SHP77 (cell line): ENCODE results near the gene TMEM169.

Experiments
- DNase-seq, 2 experiments: peaks; one replicate each; lab custom pipeline; 2025; lab: John Stamatoyannopoulos, UW

Gene TMEM169, protein sequence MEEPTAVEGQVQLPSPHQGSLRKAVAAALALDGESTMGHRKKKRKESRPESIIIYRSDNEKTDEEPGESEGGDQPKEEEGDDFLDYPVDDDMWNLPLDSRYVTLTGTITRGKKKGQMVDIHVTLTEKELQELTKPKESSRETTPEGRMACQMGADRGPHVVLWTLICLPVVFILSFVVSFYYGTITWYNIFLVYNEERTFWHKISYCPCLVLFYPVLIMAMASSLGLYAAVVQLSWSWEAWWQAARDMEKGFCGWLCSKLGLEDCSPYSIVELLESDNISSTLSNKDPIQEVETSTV

DNA sequence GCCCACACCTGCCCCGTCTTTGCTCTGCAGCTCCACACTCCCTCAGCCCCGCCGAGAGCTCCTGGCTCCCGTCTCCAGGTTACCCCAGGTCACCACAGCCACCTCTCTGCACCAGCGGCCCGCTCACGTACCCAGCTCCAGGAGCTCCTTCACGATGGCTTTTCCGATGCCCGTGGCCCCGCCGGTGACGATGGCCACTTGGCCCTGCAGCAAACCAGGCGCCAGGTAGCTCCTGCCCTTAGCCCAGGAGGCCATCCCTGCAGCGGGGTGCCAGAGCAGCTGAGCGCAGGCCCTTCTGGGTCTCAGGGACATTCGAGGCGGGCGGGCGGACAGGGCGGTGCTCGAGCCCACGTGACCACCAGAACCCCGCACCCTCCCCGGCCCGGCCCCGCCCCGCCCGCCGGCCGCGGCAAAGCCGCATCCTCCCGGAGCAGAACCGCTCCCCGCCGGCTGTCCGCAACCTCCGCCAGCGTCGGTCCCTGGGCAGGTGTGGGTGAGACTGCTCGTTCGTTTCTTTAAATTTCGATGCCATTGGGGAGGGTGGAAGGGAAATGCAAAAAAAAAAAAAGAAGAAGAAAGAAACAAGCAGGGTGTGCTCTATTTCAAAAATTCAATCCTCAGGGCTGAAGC, at the start of gene TMEM169, which contains the start of gene PECR:
TMEM169 (plus strand) TSS at position 433 of the 630 bp plus-strand sequence. CDS start 14,045 bp downstream, outside the sequence.
PECR (minus strand) TSS at position 323 of the 630 bp plus-strand sequence; CDS start at position 255, 68 bp downstream.
- peak; percentile 65 to 77 for DNase-seq

DNA sequence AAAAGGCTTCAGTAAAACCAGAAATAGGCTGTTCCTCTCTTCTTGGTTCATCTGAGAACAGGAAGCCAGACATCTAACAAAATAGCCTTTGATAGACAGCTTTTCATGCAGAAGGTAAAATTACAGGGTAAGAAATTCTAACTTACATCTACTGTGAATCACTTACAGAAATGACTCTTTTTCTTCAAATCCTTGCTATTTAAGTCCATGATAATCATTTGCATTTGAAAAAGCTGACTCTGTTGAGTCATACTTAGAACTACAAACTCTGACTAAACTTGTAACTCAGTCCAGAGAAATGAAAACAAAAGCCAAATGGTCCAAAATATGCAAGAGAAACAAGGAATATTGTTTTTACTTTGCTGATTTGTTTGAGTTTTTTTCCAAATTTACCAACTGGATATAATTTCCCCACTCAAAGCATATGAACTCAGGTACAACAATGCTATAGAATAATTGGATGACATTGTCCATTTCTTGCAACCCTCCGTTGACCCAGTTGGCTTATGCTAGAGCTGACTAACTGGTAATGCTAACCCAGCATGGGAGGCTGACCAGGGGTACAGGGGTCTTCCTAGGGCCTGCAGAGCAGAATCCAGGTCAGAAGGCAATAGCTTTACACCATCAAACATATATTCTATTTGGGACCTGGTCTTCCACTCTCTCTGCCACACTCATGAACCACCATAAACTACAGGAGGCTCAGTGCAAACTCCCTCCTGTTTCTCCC, 49.6 kb upstream of the TMEM169 start:
- DNase-seq, result no peak

DNA sequence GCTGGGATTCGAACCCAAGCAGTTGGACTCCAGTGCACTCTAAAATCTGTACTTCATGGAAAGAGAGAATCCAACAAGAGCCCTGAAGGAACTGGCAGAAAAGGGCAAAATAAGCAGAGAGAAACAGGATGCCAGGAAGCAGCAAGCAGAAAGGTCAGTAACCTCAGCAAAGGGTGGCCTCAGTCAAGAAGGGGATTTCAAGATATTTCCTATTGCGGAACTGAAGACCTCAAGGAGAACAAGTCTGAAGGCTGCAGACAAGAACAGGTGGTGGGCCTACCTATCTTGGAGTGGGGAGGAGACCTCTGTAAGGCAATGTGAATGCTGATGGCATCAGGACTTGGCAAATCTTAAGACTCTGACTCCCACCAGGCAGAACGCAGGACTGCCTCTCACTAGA, 48.3 kb upstream of the TMEM169 start:
- no peak for DNase-seq

DNA sequence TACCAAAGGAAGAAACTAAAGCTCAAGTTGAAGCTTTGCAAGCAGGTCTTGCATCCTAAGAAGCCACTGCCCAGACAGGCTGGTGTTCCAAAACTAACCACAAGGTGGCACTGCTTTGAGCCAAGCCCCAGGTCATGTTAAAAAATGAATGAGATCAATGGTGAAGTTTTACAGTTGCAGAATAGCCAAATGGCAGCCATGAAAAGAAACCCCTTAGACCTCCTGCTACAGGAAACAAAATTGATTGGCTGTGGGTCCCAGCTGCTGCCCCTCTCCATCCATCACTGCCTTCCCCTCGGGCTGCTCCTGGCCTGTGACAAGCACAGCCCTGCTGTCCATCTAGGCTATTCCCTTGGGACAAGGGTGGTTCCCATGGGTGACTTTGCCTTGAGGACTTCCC, 47.7 kb upstream of the TMEM169 start:
- peak; percentile 11 to 36 for DNase-seq

DNA sequence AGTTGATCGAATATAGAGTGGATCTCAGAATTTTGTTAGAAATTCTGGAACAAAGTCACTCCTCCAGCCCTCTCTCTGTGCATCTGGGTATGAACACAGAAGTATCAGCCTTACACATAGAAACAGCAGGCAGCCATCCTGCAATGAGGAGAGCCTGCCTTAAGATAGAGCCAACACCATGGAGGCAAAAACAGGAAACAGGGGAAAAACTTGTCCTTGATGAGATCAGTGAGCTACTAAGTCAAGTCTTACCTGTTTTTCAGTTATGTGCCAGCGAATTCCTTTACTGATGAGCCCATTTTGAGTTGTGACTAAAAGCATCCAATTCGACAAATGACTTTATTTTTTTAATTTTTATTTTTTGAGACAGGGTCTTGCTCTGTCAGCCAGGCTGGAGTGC, 41.8 kb upstream of the TMEM169 start:
- DNase-seq, result no peak

DNA sequence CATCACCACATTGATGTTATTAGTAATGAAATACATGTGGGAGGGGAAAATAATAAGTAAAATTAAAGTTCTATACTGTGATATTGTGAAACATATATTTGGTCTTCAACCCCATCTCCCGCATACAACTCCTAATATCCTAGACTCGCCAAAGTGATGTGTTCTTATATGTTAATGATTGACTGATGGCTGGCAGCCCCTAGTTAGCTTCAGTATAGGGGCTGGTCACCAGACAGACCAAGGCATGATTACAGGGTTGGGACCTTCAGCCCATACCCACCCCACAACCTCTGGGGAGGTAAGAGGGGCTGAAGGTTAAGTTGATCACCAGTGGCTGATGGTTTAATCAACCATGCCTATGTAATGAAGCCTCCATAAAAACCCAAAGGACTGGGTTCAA, 40.3 kb upstream of the TMEM169 start:
- DNase-seq, result no peak

DNA sequence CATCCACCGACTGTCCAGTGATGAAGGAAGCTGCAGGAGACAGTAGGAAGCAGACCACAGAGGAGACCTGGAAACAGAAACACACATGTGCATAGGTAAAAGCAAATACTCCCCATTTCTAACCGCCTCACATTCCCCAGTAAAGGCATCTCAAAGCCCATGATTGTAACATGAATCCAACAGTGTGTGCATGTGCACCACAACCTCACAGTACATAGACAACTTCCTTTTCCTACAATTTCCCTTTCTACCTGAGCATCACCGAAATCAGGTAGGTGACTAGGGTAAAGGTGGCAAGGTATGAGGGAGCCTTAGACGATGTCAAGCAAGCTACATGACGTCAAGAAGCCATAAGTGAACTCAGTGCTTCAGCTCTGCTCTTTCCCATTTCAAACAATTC, 37.8 kb upstream of the TMEM169 start:
- DNase-seq, result no peak

DNA sequence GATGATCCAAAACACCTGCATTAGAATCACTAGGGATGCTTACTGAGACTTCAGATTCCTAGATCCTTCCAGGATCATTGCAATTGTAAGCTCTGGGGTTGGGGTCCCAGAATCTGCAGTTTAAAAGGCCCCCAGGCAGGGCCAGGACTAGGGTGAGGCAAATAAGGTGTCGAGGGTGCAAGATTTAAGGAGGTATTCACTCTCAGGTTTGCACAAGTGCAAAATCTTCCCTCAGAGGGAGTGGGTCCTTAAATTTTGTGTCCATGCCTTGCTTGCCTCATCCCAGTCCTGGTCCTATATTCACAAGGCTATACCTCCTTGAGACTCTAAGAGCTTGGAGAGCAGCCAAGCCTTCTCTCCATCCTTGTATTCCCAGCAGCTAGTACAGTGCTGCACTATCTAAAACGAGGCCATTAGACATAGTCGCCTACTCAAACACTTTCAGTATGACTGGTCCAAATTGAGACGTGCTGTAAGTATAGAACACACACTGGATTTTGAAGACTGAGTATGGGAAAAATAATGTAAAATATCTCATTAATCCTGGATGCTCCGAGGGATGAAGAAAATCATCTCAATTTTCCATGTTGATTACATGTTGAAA, 36.7 kb upstream of the TMEM169 start:
- no peak for DNase-seq

DNA sequence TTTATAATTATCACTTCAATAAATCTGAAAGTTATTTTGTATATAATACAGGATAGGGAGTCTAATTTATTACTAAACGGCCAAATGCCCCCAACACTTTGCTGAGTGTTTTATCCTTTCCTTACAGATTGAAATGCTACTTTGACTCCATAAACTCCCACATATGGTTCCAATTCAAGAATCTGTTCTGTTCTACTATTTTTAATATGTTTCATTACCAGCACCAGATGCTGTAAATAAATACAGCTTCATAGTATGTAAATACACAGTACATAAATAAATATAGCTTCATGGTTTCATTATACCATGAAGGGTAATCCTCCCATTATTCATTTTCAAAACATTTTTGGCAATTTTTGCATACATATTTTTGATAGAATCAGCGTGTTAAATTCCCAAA, 34.3 kb upstream of the TMEM169 start:
- no peak for DNase-seq

DNA sequence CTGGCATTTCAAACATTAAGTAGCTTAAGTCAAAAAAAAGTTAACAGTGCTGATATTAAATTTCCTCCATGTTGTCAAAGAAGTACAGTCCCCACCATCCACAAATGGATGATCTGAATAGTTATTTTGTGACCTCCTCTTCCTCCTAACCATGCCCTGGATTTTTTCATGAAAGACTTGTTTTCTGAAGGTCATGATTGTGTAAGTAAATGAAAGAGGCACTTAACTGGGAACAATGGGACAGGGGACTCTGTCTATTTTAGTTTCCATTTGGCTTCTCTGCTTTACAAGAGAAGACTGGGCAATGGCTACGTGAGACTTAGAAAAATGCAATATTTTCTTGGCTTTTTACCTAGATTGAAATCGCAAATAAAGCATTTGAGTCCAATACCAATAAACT, 32.3 kb upstream of the TMEM169 start:
- no peak for DNase-seq

DNA sequence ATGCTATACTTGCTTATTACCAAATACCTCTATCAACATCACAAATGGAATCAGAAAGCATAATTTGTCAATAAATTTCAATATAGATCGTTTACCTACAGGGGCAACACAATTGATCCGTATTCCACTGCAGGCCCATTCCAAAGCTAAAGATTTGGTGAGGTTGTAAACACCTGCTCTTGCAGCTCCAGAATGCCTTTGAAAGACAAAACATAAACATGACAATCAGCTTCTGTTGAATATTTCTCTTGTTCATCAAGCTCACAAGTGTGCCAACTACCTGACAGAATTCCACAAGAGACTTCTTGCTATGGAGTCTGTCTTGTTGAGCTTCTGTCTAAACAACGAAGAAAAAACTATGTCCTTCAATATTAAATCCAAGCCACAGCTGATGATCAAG, 30.4 kb upstream of the TMEM169 start:
- no peak for DNase-seq

DNA sequence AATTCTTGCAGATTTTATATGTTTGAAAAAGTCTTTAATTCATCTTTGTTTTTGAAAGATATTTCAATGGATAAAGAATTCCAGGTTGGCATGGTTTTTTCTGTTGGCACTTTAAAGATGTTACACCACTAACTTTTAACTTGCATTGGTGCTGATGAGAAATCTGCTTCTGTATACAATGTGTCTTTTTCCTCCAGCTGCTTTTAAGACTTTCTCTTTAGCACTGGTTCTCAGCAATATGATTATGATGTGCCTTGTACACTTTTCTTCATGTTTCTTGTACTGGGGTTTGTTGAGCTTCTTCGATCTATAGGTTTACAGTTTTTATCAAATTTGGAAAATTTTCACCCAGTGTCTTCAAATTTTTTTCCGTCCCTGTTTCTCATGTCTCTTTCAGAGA, 29.3 kb upstream of the TMEM169 start:
- DNase-seq, result no peak

DNA sequence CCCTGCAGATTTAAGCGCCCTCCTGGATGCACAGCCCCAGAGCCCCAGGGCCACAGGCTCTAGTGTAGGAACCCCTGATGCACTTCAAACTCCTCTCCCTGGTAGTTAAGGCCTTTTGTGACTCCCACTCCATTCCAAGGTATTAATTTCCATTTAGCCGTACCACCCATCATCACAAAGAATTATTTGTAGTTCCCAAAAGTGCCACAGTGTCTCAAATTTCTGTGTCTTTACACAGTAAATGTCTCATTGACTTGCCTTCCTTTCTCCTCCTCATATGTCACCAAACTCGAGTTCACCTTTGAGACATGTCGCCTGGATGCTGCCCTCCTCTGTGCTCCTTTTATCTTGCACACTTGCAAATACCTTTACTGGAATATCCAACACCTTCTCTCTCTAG, 26.0 kb upstream of the TMEM169 start:
- DNase-seq, result no peak

DNA sequence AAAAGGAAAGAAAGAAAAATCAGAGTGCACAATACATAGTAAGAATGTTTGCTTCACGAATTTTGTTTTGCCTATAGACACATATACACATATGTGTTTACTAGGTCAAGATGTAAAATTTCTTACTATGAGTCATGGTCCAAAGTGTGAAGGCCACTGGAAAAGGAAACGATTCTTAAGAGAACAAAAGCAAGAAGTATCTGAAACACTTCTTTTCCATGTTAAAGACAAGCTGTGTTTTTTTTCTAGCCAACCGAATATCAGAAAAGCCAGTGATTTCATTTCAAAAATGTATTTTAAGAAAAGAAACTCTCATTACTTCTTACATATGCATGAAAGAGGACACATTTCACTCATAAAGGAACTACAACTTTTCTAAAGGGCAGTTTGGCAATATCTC, 25.0 kb upstream of the TMEM169 start:
- no peak for DNase-seq

DNA sequence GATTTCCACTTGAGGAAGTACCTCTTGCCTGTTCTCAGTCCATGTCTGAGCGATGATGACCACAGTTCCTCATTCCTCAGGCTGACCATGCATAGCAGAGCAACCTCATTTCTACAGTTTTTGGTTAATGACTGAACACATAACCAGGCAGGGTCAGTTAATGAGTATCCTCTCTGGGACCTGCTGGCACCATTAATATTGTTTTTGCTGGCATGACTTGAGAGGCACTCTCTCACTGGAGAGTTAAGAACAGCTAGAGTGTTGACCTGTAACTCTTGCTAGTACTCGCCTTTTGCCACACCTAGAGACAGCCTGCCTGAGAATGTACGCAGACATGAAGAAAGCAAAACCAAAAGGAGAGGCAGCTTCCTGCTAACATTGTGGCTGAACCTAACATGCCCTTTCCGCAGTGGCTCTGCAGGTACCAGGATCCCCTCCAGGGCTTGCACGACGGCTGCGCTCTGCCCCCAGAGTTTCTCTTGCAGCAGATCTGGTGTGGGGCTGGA, 24.0 kb upstream of the TMEM169 start:
- DNase-seq, result no peak

DNA sequence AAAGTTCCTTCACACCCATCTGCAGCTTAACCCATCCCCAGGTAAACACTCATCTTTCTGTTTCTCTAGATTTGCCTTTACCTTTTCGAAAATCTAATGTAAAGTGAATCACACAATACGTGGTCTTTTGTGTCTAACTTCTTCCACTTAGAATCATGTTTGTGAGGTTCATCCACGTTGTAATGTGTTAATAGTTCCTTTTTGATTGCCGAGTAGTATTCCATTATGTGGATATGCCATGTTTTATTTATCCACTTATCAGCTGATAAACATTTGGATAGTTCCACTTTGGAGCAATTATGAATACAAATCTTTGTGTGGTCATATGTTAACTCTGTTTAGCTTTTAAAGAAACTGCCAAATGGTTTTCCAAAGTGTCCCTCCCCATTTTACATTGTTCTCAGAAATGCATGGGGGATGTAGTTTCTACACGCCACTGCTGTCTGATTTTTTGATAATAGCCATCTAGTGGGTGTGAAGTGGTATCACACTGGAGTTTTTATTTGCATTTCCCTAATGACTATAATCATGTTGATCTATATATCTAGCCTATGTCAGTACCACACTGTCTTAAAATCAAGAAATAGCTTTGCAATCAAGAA, 22.4 kb upstream of the TMEM169 start:
- no peak for DNase-seq

DNA sequence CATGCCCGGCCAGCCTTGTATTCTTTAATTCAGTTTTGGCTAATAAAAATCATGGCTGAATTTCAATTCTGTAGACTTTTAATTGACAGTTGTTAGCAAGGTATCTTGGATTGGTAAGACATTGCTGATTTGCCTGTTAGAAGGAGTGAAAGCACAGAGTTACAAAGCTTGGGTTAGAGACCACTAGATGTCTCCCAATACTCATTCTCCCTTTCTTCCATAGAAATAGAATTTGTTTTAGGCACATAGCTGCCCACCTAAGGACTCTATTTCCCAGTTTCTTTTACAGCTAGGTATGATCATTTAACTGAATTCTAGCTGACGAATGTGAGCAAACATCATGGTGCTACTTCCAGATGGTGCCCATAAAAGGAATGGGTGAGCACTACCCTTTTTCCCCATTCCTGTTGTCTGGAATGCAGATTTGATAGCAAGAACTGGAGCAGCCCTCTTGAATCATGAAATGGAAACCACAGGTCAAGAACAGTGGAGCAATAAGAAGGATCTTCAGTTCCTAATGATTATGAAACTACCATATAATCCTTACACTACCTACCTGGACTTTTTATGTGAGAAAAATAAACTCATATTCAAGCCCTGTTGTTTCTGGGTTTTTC, 17.6 kb upstream of the TMEM169 start:
- DNase-seq, result no peak

DNA sequence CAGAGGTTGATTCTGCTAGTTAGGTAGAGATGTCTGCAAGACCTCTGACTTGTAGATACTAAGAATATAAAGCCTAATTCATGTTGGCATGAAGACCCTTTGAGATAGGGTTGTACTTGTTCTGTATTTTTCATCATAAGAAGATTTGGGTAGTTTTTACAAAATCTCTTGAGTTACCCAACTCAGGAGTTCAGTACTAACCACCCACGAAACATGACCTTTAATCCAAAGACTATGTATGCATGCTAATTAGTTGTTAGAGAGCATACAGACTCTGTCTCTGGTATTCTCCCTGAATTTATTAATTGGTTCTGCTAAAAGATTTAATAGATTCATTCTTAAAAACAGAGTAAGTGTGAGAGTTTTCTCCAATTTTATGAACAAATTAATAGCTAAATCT, 17.1 kb upstream of the TMEM169 start:
- DNase-seq, result no peak

DNA sequence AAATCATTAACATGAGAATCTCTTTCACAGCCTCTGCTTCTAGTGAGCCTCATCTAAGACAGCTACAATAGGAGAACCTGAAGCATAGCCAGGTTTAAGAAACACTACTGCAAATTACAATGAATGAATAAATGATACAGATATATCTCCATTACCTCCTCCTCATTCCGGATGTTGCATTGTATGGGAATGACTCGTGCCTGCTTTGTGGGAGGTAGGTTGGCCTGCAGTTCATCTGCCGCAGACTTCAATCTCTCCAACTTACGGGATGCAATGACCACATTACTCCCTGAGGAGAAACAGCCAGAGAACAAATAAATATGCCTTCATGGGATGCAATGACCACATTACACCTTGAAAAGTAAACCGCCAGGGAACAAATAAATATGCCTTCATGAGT, 15.5 kb upstream of the TMEM169 start:
- DNase-seq, result no peak

DNA sequence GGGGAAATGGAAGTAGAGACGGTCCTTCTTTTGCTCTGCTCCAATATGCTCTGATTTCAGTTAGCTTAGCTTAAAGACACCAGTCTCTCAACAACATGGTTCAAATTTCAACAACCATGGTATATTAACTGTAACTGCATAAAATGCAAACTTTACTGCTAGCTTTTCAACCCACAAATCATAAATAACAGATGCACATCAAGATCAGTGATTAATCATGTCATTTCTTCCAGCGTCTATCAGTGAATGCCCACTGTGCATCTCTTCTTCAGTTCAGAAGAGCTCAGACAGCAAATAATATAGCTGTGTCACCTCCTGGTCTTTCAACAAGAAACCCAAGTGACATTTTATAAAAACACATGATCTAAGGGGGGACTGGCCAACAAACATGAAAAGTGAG, 12.7 kb upstream of the TMEM169 start:
- DNase-seq, result no peak

DNA sequence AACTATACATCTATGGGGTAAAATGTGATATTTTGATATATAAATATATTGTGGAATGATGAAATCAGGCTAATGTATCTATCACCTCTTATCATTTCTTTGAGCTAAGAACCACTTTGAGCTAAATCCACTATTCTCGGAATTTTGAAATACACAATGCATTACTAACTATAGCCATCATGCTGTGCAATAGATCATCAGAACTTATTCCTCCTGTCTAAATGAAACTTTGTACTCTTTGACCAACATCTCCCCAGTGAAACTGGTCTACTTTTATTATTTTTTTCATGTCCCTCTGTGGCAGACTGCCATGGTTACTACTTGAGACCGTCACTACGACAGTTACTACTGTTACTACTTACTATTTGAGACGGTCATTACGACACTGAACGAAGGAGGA, 11.5 kb upstream of the TMEM169 start:
- no peak for DNase-seq
